Naive thymus-derived CD4-positive, alpha-beta T cell (primary cell): ENCODE data around the gene HIPK2. TPM values are rescaled to one million over a fixed set of nuclear protein-coding genes. Genes with fewer than 3 reads are reported as not detected.

Experiments
- ATAC-seq: fragments of 150-1000 bp; cut with Tn5 transposase; 2 replicates; pipeline ENCODE4 v1.10.0; 2021; ENCODE audit warnings: mild to moderate bottlenecking, moderate library complexity
- CTCF ChIA-PET: fragments of 350-600 bp; sonication (Branson Sonifier 250); formaldehyde crosslinking; loops from one replicate; lab custom pipeline; 2021; ENCODE audit warnings: antibody characterized with exemption; lab: Charles Lee
- POLR2A ChIA-PET: fragments of 350-600 bp; sonication (Branson Sonifier 250); formaldehyde crosslinking; loops from one replicate; lab custom pipeline; 2021; ENCODE audit warnings: antibody characterized with exemption, inconsistent platforms; lab: Charles Lee
- DNase-seq, 9 donors: peaks; one replicate each; pipeline versions ENCODE4 v3.0.0 to v3.0.0-alpha.2; 2020 to 2022; ENCODE audit warnings: mixed read lengths in 1 of 9
- H3K27ac ChIP-seq: one replicate; pipeline ENCODE4 v1.7.0; 2013; ENCODE audit warnings: mild to moderate bottlenecking, low read depth, low read length, moderate library complexity
- H3K27me3 ChIP-seq, 2 donors: one replicate each; pipeline ENCODE4 v1.7.0; 2013; ENCODE audit warnings: low read length in 2 of 2, mild to moderate bottlenecking in 2 of 2, moderate library complexity in 2 of 2; ENCODE audit not compliant: control insufficient read depth in 2 of 2, insufficient read depth in 2 of 2
- H3K36me3 ChIP-seq, 3 experiments: 1 replicate in 2 of 3; 2 replicates in 1 of 3; pipeline ENCODE4 v1.7.0; 2013; ENCODE audit warnings: low read length in 3 of 3, mild to moderate bottlenecking in 3 of 3, moderate library complexity in 1 of 3; ENCODE audit not compliant: insufficient read depth in 3 of 3, control insufficient read depth in 2 of 3
- H3K4me1 ChIP-seq, 2 donors: one replicate each; pipeline ENCODE4 v1.7.0; 2013; ENCODE audit warnings: low read length in 2 of 2, mild to moderate bottlenecking in 2 of 2, moderate library complexity in 1 of 2; ENCODE audit not compliant: control insufficient read depth in 2 of 2, insufficient read depth in 2 of 2
- H3K4me3 ChIP-seq: 2 replicates; pipeline ENCODE4 v1.7.0; 2013; ENCODE audit warnings: mild to moderate bottlenecking, low read length
- H3K9me3 ChIP-seq, 3 experiments: 1 replicate in 2 of 3; 2 replicates in 1 of 3; pipeline ENCODE4 v1.7.0; 2013; ENCODE audit warnings: low read length in 3 of 3; ENCODE audit not compliant: control insufficient read depth in 2 of 3
- H3K27ac Mint-ChIP-seq, 9 donors: one replicate each; pipeline ENCODE4 v1.8.0; 2020 to 2022; ENCODE audit warnings: mixed read lengths in 9 of 9, mild to moderate bottlenecking in 8 of 9, moderate library complexity in 5 of 9, inconsistent platforms in 2 of 9
- H3K27me3 Mint-ChIP-seq, 5 donors: one replicate each; pipeline ENCODE4 v1.8.0; 2021 to 2022; ENCODE audit warnings: mixed read lengths in 5 of 5, mild to moderate bottlenecking in 1 of 5
- H3K36me3 Mint-ChIP-seq, 5 donors: one replicate each; pipeline ENCODE4 v1.8.0; 2020 to 2022; ENCODE audit warnings: mixed read lengths in 5 of 5, mild to moderate bottlenecking in 3 of 5, inconsistent platforms in 1 of 5
- H3K4me1 Mint-ChIP-seq, 7 donors: one replicate each; pipeline ENCODE4 v1.8.0; 2020 to 2022; ENCODE audit warnings: mixed read lengths in 7 of 7, mild to moderate bottlenecking in 3 of 7, inconsistent platforms in 1 of 7
- H3K4me3 Mint-ChIP-seq, 10 donors: one replicate each; pipeline ENCODE4 v1.8.0; 2020 to 2022; ENCODE audit warnings: mild to moderate bottlenecking in 10 of 10, mixed read lengths in 10 of 10, moderate library complexity in 6 of 10, inconsistent platforms in 2 of 10
- H3K9me3 Mint-ChIP-seq, 11 donors: one replicate each; pipeline ENCODE4 v1.8.0; 2020 to 2022; ENCODE audit warnings: mixed read lengths in 11 of 11, mild to moderate bottlenecking in 4 of 11, inconsistent platforms in 1 of 11, moderate library complexity in 1 of 11
- intact Hi-C, 2 donors: fragments of 100-400 bp; cut with micrococcal nuclease; formaldehyde crosslinking; loops; one replicate each; pipeline ENCODE4 v1.15.1; 2023
- polyA plus RNA-seq, 2 donors: library from polyadenylated mRNA; unstranded; fragments of 300-500 nt; fragmentation: Illumina TruSeq; gene quantifications; one replicate each; pipeline ENCODE4 v1.2.3, GENCODE V29; 2021
- total RNA-seq, 6 experiments: library from RNA in 5 of 6; stranded (reverse) in 5 of 6; gene quantifications; 1 replicate in 5 of 6; 2 replicates in 1 of 6; pipeline ENCODE4 v1.2.3 and lab custom pipeline; 2021 to 2026

The HIPK2 gene
- total and polyA plus RNA-seq, 7 experiments from 2014 or later: 4.6 to 44.0 (median 36.1) TPM

- Mint-ChIP-seq H3K9me3 (no peaks in the 10 kb centered on the region), H3K4me1 (peaks cover 0 to 3% (median 0%) of the 10 kb centered on the region in 7 donors), H3K27me3 (no peaks in the 10 kb centered on the region), H3K4me3 (no peak overlapping the region), H3K36me3 (peaks cover 4 to 71% (median 23%) of the 10 kb centered on the region in 5 donors), H3K27ac (peak overlapping the region in 1 of 9 donors; percentile 46)
- Histone ChIP-seq H3K27ac (no peak overlapping the region), H3K9me3 (no peaks in the 10 kb centered on the region), H3K4me1 (no peaks in the 10 kb centered on the region), H3K4me3 (no peak overlapping the region), H3K36me3 (peaks cover 0 to 81% (median 32%) of the 10 kb centered on the region in 3 experiments), H3K27me3 (no peaks in the 10 kb centered on the region)
- ATAC-seq (no peak), DNase-seq (no peak)
- intact Hi-C loops: no loop called here
- ChIA-PET POLR2A (no interaction called here), CTCF (interaction anchor here (1.8 kb wide), 1 partner anchor 9 kb away, joined by 6 read pairs; no protein-coding TSS in a partner anchor)
Measured at GRCh38 chr7:139592801-139593461, 184.9 kb downstream of the HIPK2 start.

GRCh38 chr7:139591550-139592195, 186.1 kb downstream of the HIPK2 start:
- Histone ChIP-seq H3K4me1 (no peaks in the 10 kb centered on the region), H3K9me3 (no peaks in the 10 kb centered on the region), H3K4me3 (no peak overlapping the region), H3K27ac (no peak overlapping the region), H3K27me3 (no peaks in the 10 kb centered on the region), H3K36me3 (peaks cover 0 to 78% (median 24%) of the 10 kb centered on the region in 3 experiments)
- H3K27me3 Mint-ChIP-seq: no peaks in the 10 kb centered on the region
- H3K27ac Mint-ChIP-seq: peak overlapping the region in 1 of 9 donors; percentile 49
- ChIA-PET CTCF (no interaction called here), POLR2A (no interaction called here)
- peaks cover 4 to 79% (median 27%) of the 10 kb centered on the region in 5 donors for H3K36me3 Mint-ChIP-seq
- intact Hi-C loops: no loop called here
- no peak for ATAC-seq
- H3K4me1 Mint-ChIP-seq: peaks cover 0 to 3% (median 0%) of the 10 kb centered on the region in 7 donors
- no peak for DNase-seq
- no peaks in the 10 kb centered on the region for H3K9me3 Mint-ChIP-seq
- H3K4me3 Mint-ChIP-seq: no peak overlapping the region

- Mint-ChIP-seq H3K36me3 (peaks cover 4 to 69% (median 29%) of the 10 kb centered on the region in 5 donors), H3K27ac (peak overlapping the region in 2 of 9 donors; percentile 44), H3K9me3 (no peaks in the 10 kb centered on the region), H3K4me1 (peaks cover 0 to 5% (median 3%) of the 10 kb centered on the region in 7 donors), H3K4me3 (no peak overlapping the region), H3K27me3 (no peaks in the 10 kb centered on the region)
- Histone ChIP-seq H3K4me1 (no peaks in the 10 kb centered on the region), H3K9me3 (no peaks in the 10 kb centered on the region), H3K27me3 (no peaks in the 10 kb centered on the region), H3K27ac (no peak overlapping the region), H3K36me3 (peaks cover 0 to 73% (median 10%) of the 10 kb centered on the region in 3 experiments), H3K4me3 (no peak overlapping the region)
- intact Hi-C loops: no loop called here
- CTCF ChIA-PET: interaction anchor here (2.0 kb wide), 1 partner anchor 9 kb away, joined by 6 read pairs; no protein-coding TSS in a partner anchor
- POLR2A ChIA-PET: no interaction called here
- DNase-seq (no peak), ATAC-seq (no peak)
Measured at GRCh38 chr7:139589474-139589873, 188.3 kb downstream of the HIPK2 start.

- peak overlapping the region in 3 of 9 donors; percentile 22 to 75 (median 25) for H3K27ac Mint-ChIP-seq
- POLR2A ChIA-PET: interaction anchor here (0.6 to 0.8 kb wide), 2 partner anchors 15 to 19 kb away, joined by 3 to 4 read pairs; no protein-coding TSS in a partner anchor
- H3K27ac ChIP-seq: no peak overlapping the region
- intact Hi-C loops: no loop called here
- ATAC-seq: no peak
- no peak overlapping the region for H3K4me3 ChIP-seq
- H3K9me3 Mint-ChIP-seq: peaks cover 0 to 2% (median 0%) of the 10 kb centered on the region in 11 donors
- peaks cover 4 to 65% (median 24%) of the 10 kb centered on the region in 5 donors for H3K36me3 Mint-ChIP-seq
- no peaks in the 10 kb centered on the region for H3K4me1 ChIP-seq
- no peak for DNase-seq
- peaks cover 0 to 73% (median 12%) of the 10 kb centered on the region in 3 experiments for H3K36me3 ChIP-seq
- H3K27me3 ChIP-seq: no peaks in the 10 kb centered on the region
- H3K4me1 Mint-ChIP-seq: peaks cover 0 to 14% (median 9%) of the 10 kb centered on the region in 7 donors
- H3K27me3 Mint-ChIP-seq: no peaks in the 10 kb centered on the region
- no peak overlapping the region for H3K4me3 Mint-ChIP-seq
- H3K9me3 ChIP-seq: no peaks in the 10 kb centered on the region
- CTCF ChIA-PET: interaction anchor here (2.0 kb wide), 1 partner anchor 10 kb away, joined by 6 read pairs; no protein-coding TSS in a partner anchor
Measured at GRCh38 chr7:139588632-139589031, 189.2 kb downstream of the HIPK2 start.

- H3K4me1 Mint-ChIP-seq: peaks cover 0 to 22% (median 15%) of the 10 kb centered on the region in 7 donors
- no peak overlapping the region for H3K27ac Mint-ChIP-seq
- H3K36me3 ChIP-seq: peaks cover 0 to 73% (median 5%) of the 10 kb centered on the region in 3 experiments
- H3K4me3 Mint-ChIP-seq: no peak overlapping the region
- no peak for ATAC-seq
- no peaks in the 10 kb centered on the region for H3K27me3 Mint-ChIP-seq
- H3K27me3 ChIP-seq: no peaks in the 10 kb centered on the region
- CTCF ChIA-PET: no interaction called here
- H3K9me3 Mint-ChIP-seq: peaks cover 0 to 2% (median 0%) of the 10 kb centered on the region in 11 donors
- peaks cover 4 to 63% (median 28%) of the 10 kb centered on the region in 5 donors for H3K36me3 Mint-ChIP-seq
- POLR2A ChIA-PET: no interaction called here
- H3K9me3 ChIP-seq: no peaks in the 10 kb centered on the region
- intact Hi-C loops: no loop called here
- no peak for DNase-seq
- no peak overlapping the region for H3K27ac ChIP-seq
- no peaks in the 10 kb centered on the region for H3K4me1 ChIP-seq
- no peak overlapping the region for H3K4me3 ChIP-seq
Measured at GRCh38 chr7:139587535-139587934, 190.3 kb downstream of the HIPK2 start.

GRCh38 chr7:139586286-139586685, 191.5 kb downstream of the HIPK2 start:
- peak overlapping the region in 1 of 9 donors; percentile 22 for H3K27ac Mint-ChIP-seq
- H3K9me3 Mint-ChIP-seq: peaks cover 0 to 2% (median 0%) of the 10 kb centered on the region in 11 donors
- no peak overlapping the region for H3K4me3 Mint-ChIP-seq
- peaks cover 0 to 22% (median 15%) of the 10 kb centered on the region in 7 donors for H3K4me1 Mint-ChIP-seq
- no peaks in the 10 kb centered on the region for H3K4me1 ChIP-seq
- no peaks in the 10 kb centered on the region for H3K27me3 ChIP-seq
- H3K27me3 Mint-ChIP-seq: no peaks in the 10 kb centered on the region
- H3K27ac ChIP-seq: no peak overlapping the region
- peaks cover 0 to 77% (median 5%) of the 10 kb centered on the region in 3 experiments for H3K36me3 ChIP-seq
- peaks cover 3 to 55% (median 27%) of the 10 kb centered on the region in 5 donors for H3K36me3 Mint-ChIP-seq
- no peak for ATAC-seq
- CTCF ChIA-PET: interaction anchor here (1.4 kb wide), 1 partner anchor 8 kb away, joined by 4 read pairs; no protein-coding TSS in a partner anchor
- H3K9me3 ChIP-seq: no peaks in the 10 kb centered on the region
- no peak overlapping the region for H3K4me3 ChIP-seq
- POLR2A ChIA-PET: interaction anchor here (0.7 kb wide), 1 partner anchor 44 kb away, joined by 4 read pairs; no protein-coding TSS in a partner anchor
- no peak for DNase-seq
- intact Hi-C loops: no loop called here
